Skeletal muscle tissue (tissue), 4 donors: Measurements from ENCODE around the gene PPME1. TPM values are rescaled to one million over a fixed set of nuclear protein-coding genes. Genes with fewer than 3 reads are reported as not detected.
A peak's percentile ranks its signal among the peaks of the same experiment; 100 is the strongest.

Experiments used
- H3K27ac ChIP-seq: one replicate; pipeline ENCODE4 v1.7.0; 2013; ENCODE audit warnings: mild to moderate bottlenecking, low read depth, low read length, inconsistent platforms
- H3K27me3 ChIP-seq, 3 donors: one replicate each; pipeline ENCODE4 v1.7.0; 2013; ENCODE audit warnings: low read length in 3 of 3; ENCODE audit not compliant: control insufficient read depth in 3 of 3, insufficient read depth in 3 of 3
- H3K36me3 ChIP-seq, 3 donors: one replicate each; pipeline ENCODE4 v1.7.0; 2013; ENCODE audit warnings: low read length in 3 of 3; ENCODE audit not compliant: control insufficient read depth in 3 of 3, insufficient read depth in 3 of 3
- H3K4me1 ChIP-seq, 3 donors: one replicate each; pipeline ENCODE4 v1.7.0; 2013; ENCODE audit warnings: low read length in 3 of 3, mild to moderate bottlenecking in 3 of 3; ENCODE audit not compliant: control insufficient read depth in 3 of 3, insufficient read depth in 3 of 3
- H3K4me3 ChIP-seq, 3 donors: one replicate each; pipeline ENCODE4 v1.7.0; 2013; ENCODE audit warnings: low read length in 3 of 3
- H3K9ac ChIP-seq, 3 donors: one replicate each; pipeline ENCODE4 v1.7.0; 2013; ENCODE audit warnings: low read length in 3 of 3, mild to moderate bottlenecking in 3 of 3, moderate library complexity in 2 of 3, low read depth in 1 of 3
- H3K9me3 ChIP-seq, 3 donors: one replicate each; pipeline ENCODE4 v1.7.0; 2013; ENCODE audit warnings: low read length in 3 of 3; ENCODE audit not compliant: control insufficient read depth in 3 of 3
- total RNA-seq: library from RNA; depleted of rRNA; stranded (reverse); fragments of >200 nt; gene quantifications from one replicate; pipeline ENCODE4 v1.2.3, GENCODE V29; 2014
- donor health status: Osteomylitis.

PPME1 gene
- total RNA-seq, 1 donor from 2014 or later: 18.3 TPM

- peaks cover 0 to 8% (median 0%) of the 10 kb centered on the region in 3 donors for H3K36me3 ChIP-seq
- H3K27me3 ChIP-seq: no peaks in the 10 kb centered on the region
- H3K9me3 ChIP-seq: no peaks in the 10 kb centered on the region
- no peak overlapping the region for H3K4me3 ChIP-seq
- H3K9ac ChIP-seq: no peak overlapping the region
- H3K27ac ChIP-seq: no peak overlapping the region
- H3K4me1 ChIP-seq: no peaks in the 10 kb centered on the region
Observed at GRCh38 chr11:74154620-74155281, 16.3 kb upstream of the PPME1 start.

- H3K9me3 ChIP-seq: no peaks in the 10 kb centered on the region
Observed at GRCh38 chr11:74157169-74157568, 13.9 kb upstream of the PPME1 start.

GRCh38 chr11:74159642-74160041 lies 11.4 kb upstream of the PPME1 start:
- Histone ChIP-seq H3K4me3 (no peak overlapping the region), H3K27ac (no peak overlapping the region), H3K9me3 (no peaks in the 10 kb centered on the region), H3K36me3 (peaks cover 0 to 10% (median 0%) of the 10 kb centered on the region in 3 donors), H3K27me3 (no peaks in the 10 kb centered on the region), H3K4me1 (peaks cover 5 to 10% (median 6%) of the 10 kb centered on the region in 3 donors), H3K9ac (no peak overlapping the region)

More at GRCh38 chr11:74157169-74157568, 13.9 kb upstream of the PPME1 start:
- H3K27me3 ChIP-seq: no peaks in the 10 kb centered on the region
- H3K9ac ChIP-seq: no peak overlapping the region
- peaks cover 0 to 10% (median 0%) of the 10 kb centered on the region in 3 donors for H3K36me3 ChIP-seq
- no peak overlapping the region for H3K27ac ChIP-seq
- H3K4me3 ChIP-seq: no peak overlapping the region
- no peaks in the 10 kb centered on the region for H3K4me1 ChIP-seq

- H3K27me3 ChIP-seq: no peaks in the 10 kb centered on the region
- peak overlapping the region; percentile 3 for H3K27ac ChIP-seq
- H3K4me1 ChIP-seq: peaks cover 5 to 10% (median 6%) of the 10 kb centered on the region in 3 donors
- H3K9ac ChIP-seq: peak overlapping the region in 1 of 3 donors; percentile 54
- H3K9me3 ChIP-seq: no peaks in the 10 kb centered on the region
- peaks cover 4 to 17% (median 4%) of the 10 kb centered on the region in 3 donors for H3K36me3 ChIP-seq
- H3K4me3 ChIP-seq: no peak overlapping the region
Observed at GRCh38 chr11:74162681-74163467, 8.2 kb upstream of the PPME1 start.

- no peak overlapping the region for H3K9ac ChIP-seq
- peaks cover 4 to 14% (median 4%) of the 10 kb centered on the region in 3 donors for H3K36me3 ChIP-seq
- no peak overlapping the region for H3K4me3 ChIP-seq
- no peak overlapping the region for H3K27ac ChIP-seq
- H3K27me3 ChIP-seq: no peaks in the 10 kb centered on the region
- H3K9me3 ChIP-seq: no peaks in the 10 kb centered on the region
- H3K4me1 ChIP-seq: peaks cover 17 to 24% (median 22%) of the 10 kb centered on the region in 3 donors
Observed at GRCh38 chr11:74168838-74169237, 2.3 kb upstream of the PPME1 start.

DNA sequence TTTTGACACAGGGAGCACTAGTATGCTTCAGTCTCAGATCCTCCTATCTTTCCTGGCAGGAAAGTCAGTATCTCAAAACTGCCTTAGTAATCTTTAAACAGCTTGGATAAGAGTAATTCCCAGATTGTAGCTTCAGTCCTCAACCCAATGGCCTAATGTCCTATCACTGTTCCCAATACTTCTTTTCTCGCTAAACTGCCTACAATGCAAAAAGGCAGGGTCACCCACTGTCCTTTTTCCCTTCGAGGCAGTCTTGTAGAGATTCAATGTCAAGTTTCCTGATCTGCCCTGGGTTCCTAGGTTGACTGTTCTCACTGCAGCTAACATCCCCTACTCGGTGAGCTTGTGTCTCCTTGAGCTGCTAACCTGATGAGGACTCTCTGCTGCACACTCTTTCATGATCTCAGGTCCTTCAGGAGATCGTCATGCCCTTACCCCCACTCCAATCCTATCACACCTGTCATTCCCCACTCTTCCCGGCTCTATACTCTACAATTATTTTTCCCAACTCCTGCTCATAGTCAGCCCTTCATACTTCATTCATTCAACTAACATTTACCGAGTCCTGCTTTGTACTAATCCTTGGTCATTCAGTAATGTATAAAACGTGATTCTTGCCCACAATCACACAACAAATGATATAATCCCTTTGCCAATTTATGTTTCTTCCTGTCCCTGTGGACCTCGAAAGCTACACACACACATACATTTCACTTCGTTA lies 1.2 kb upstream of the PPME1 start:
- Histone ChIP-seq H3K9me3 (no peaks in the 10 kb centered on the region), H3K36me3 (peaks cover 4 to 14% (median 4%) of the 10 kb centered on the region in 3 donors), H3K27me3 (no peaks in the 10 kb centered on the region), H3K4me1 (peaks cover 17 to 28% (median 24%) of the 10 kb centered on the region in 3 donors), H3K4me3 (peak overlapping the region; percentile 79 to 96 (median 94)), H3K9ac (peak overlapping the region; percentile 87 to 96 (median 91)), H3K27ac (peak overlapping the region; percentile 91)

- Histone ChIP-seq H3K4me3 (peak overlapping the region; percentile 79 to 96 (median 94)), H3K27ac (peak overlapping the region; percentile 91), H3K36me3 (peaks cover 0 to 13% (median 2%) of the 10 kb centered on the region in 3 donors), H3K27me3 (no peaks in the 10 kb centered on the region), H3K4me1 (peaks cover 17 to 28% (median 24%) of the 10 kb centered on the region in 3 donors), H3K9ac (peak overlapping the region; percentile 87 to 96 (median 91)), H3K9me3 (no peaks in the 10 kb centered on the region)
Observed at GRCh38 chr11:74171630-74171968, 510 bp downstream of the PPME1 start.

GRCh38 chr11:74171997-74172396 lies 908 bp downstream of the PPME1 start:
- no peaks in the 10 kb centered on the region for H3K9me3 ChIP-seq
- peaks cover 0 to 9% (median 0%) of the 10 kb centered on the region in 3 donors for H3K36me3 ChIP-seq
- peak overlapping the region; percentile 91 for H3K27ac ChIP-seq
- H3K4me1 ChIP-seq: peaks cover 17 to 28% (median 24%) of the 10 kb centered on the region in 3 donors
- H3K27me3 ChIP-seq: no peaks in the 10 kb centered on the region
- H3K4me3 ChIP-seq: peak overlapping the region; percentile 79 to 96 (median 94)
- H3K9ac ChIP-seq: peak overlapping the region; percentile 87 to 96 (median 91)

DNA sequence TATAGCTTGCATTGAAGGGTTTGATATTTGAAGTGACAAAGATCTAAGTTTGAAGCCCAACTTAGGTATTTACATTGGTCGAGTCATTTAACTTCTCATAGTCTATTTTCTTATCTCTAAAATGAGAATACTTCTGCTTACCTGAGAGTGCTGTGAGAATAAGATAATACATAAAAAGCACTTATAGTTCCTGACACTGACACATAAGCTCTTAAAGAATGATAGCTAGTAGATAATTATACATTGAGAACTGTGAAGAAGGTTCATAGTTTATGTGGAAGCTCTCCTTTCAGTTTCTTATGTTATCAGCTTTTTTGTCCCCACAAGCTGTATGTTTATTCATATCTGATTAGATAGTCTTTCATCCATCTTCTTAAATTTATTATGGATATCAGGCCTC lies 4.8 kb downstream of the PPME1 start:
- Histone ChIP-seq H3K36me3 (no peaks in the 10 kb centered on the region), H3K27me3 (no peaks in the 10 kb centered on the region), H3K9me3 (no peaks in the 10 kb centered on the region), H3K4me3 (no peak overlapping the region), H3K27ac (no peak overlapping the region), H3K9ac (no peak overlapping the region), H3K4me1 (peaks cover 16 to 31% (median 22%) of the 10 kb centered on the region in 3 donors)
